Heart left ventricle (tissue), 13 donors: ENCODE results near the gene ARPP19.

Source experiments
- CTCF ChIP-seq, 12 donors: fragments of 200-600 bp; sonication (generic) in 4 of 12; IDR thresholded peaks; one replicate each; pipeline versions ENCODE4 v1.5.0 to v1.8.0; 2018 to 2022; ENCODE audit warnings: antibody characterized with exemption in 12 of 12, mild to moderate bottlenecking in 5 of 12
- POLR2A ChIP-seq, 2 donors: fragments of 450-650 bp; IDR thresholded peaks; one replicate each; pipeline ENCODE4 v1.6.1; 2017; ENCODE audit warnings: antibody characterized with exemption in 2 of 2, mild to moderate bottlenecking in 2 of 2, moderate library complexity in 2 of 2
- donor health status: ischemic (EF 13 %, LVEDD 7.1; RV severe dilation, severe dysfunction).
- donor health status: DM: no; HTN: yes; CAD: no.
- donor health status: DM: no; HTN: no; CAD: no.
- donor health status: ischemic (EF 25% LVEDD 6.9; RV normal size, moderate dysfunction).
- donor health status: ischemic (EF 25% LVEDD 5.7; RV mildly dilated, moderate dysfunction).
- donor health status: ischemic (EF 35%, LVEDD 5.7; RV mildly dilated, moderate dysfunction).
- donor health status: nonischemic (EF 11% LVEDD 7.7; RV severe dilation, severe dysfunction).
- donor health status: DM: yes; HTN: yes; CAD: no.
- donor health status: PGD.
- donor health status: ischemic (EF 29% LVEDD 5.4; RV normal size, mild dysfunction).
- donor health status: nonischemic (EF 23%, LVEDD 6.1; RV moderate dilation, normal function).

- TF ChIP-seq POLR2A (IDR thresholded peaks at IDR 0.05) (no peak), CTCF (IDR thresholded peaks at IDR 0.05) (no peak)
Measured at GRCh38 chr15:52524223-52525136, 44.4 kb downstream of the ARPP19 start.
